Mucosa of stomach (tissue), 1 donor: ENCODE data around the gene PSMG3.

Source experiments
- H3K27me3 ChIP-seq: one replicate; pipeline ENCODE4 v1.7.0; 2013; ENCODE audit warnings: mild to moderate bottlenecking, low read length; ENCODE audit not compliant: control insufficient read depth, insufficient read depth
- H3K36me3 ChIP-seq: one replicate; pipeline ENCODE4 v1.7.0; 2013; ENCODE audit warnings: low read length; ENCODE audit not compliant: control insufficient read depth, insufficient read depth
- H3K4me1 ChIP-seq: one replicate; pipeline ENCODE4 v1.7.0; 2013; ENCODE audit warnings: mild to moderate bottlenecking, low read length; ENCODE audit not compliant: control insufficient read depth, insufficient read depth
- H3K4me3 ChIP-seq: one replicate; pipeline ENCODE4 v1.7.0; 2013; ENCODE audit warnings: low read length
- H3K9ac ChIP-seq: one replicate; pipeline ENCODE4 v1.7.0; 2013; ENCODE audit warnings: mild to moderate bottlenecking, low read length, moderate library complexity
- H3K9me3 ChIP-seq: one replicate; pipeline ENCODE4 v1.7.0; 2013; ENCODE audit warnings: mild to moderate bottlenecking, low read length, moderate library complexity; ENCODE audit not compliant: control insufficient read depth
- donor health status: Pancreatic carcinoma.

Gene PSMG3

GRCh38 chr7:1593904-1594421, 24.1 kb upstream of the PSMG3 start:
- H3K36me3 ChIP-seq: no peaks in the 10 kb centered on the region
- peaks cover 21% of the 10 kb centered on the region for H3K27me3 ChIP-seq
- no peak overlapping the region for H3K4me3 ChIP-seq
- H3K9ac ChIP-seq: no peak overlapping the region
- H3K4me1 ChIP-seq: no peaks in the 10 kb centered on the region
- H3K9me3 ChIP-seq: no peaks in the 10 kb centered on the region

GRCh38 chr7:1593091-1593866, 23.4 kb upstream of the PSMG3 start:
- no peaks in the 10 kb centered on the region for H3K9me3 ChIP-seq
- no peak overlapping the region for H3K9ac ChIP-seq
- H3K4me1 ChIP-seq: no peaks in the 10 kb centered on the region
- H3K4me3 ChIP-seq: no peak overlapping the region
- H3K27me3 ChIP-seq: peaks cover 28% of the 10 kb centered on the region
- no peaks in the 10 kb centered on the region for H3K36me3 ChIP-seq

DNA sequence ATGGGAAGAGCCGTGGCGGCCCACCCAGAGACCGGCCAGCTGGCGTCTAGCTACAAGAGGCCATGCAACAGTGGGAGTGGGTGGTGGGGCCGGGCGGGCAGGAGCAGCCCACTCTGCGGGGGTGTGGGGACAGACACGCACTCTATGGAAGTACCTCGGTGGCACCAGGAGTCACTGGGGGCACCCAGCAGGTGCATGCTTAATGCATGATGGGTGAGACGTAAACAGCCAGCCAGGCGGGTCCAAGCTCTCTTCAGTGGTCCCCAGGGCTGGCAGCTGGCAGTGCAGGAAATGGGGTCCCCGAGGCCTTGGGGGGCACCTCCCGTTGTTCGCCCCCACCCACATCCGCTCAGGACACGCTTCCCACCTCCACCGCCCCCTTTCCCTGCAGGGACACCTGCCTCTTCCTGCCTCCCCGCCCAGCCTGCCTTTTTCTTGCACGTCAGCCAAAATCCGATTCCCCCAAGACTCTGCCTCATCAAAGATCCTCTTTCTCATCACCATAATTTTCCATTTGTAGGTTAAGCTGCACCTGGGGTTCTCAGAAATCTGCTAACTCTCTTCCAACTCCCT, 22.6 kb upstream of the PSMG3 start:
- Histone ChIP-seq H3K27me3 (peaks cover 30% of the 10 kb centered on the region), H3K4me3 (no peak overlapping the region)

DNA sequence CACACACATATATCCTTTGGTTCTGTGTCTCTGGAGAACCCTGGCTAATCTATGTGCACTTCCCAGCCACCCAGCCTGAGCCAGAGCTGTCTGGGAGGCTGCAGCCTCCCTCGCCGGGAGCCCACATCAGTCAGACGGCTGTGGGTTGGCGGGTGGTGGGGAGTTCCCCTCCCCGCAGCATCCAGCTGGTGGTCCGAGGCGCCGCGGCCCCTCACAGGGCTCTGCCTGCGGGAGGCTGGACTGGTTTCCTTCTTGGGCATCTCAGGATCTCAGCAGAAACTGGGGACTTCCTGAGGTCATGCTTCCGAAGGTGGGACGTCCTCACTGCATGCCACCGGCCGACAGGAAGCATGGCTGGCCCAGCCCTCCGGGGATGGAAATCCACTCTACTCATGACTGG, 22.0 kb upstream of the PSMG3 start:
- H3K4me3 ChIP-seq: no peak overlapping the region
- H3K9ac ChIP-seq: no peak overlapping the region
- H3K4me1 ChIP-seq: no peaks in the 10 kb centered on the region
- H3K27me3 ChIP-seq: peaks cover 31% of the 10 kb centered on the region
- no peaks in the 10 kb centered on the region for H3K36me3 ChIP-seq
- no peaks in the 10 kb centered on the region for H3K9me3 ChIP-seq

More for the DNA sequence above, 22.6 kb upstream of the PSMG3 start:
- Histone ChIP-seq H3K36me3 (no peaks in the 10 kb centered on the region), H3K9me3 (no peaks in the 10 kb centered on the region), H3K4me1 (no peaks in the 10 kb centered on the region), H3K9ac (no peak overlapping the region)

DNA sequence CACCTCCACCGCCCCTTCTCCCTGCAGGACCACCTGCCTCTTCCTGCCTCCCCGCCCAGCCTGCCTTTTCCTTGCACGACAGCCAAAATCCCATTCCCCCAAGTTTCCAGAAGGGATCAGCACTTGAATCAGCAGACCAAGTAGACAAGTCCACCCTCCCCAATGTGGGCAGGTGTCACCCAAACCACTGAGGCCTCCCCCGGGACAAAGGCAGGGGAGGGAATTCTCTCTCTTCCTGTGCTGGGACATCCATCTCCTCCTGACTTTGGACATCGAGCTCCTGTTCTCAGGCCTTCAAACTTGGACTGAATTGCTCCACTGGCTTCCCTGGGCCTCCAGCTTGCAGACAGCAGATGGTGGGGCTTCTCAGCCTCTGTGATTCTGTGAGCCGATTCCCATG, 21.6 kb upstream of the PSMG3 start:
- Histone ChIP-seq H3K4me3 (no peak overlapping the region), H3K9ac (no peak overlapping the region), H3K4me1 (no peaks in the 10 kb centered on the region), H3K36me3 (no peaks in the 10 kb centered on the region), H3K9me3 (no peaks in the 10 kb centered on the region), H3K27me3 (peaks cover 32% of the 10 kb centered on the region)

DNA sequence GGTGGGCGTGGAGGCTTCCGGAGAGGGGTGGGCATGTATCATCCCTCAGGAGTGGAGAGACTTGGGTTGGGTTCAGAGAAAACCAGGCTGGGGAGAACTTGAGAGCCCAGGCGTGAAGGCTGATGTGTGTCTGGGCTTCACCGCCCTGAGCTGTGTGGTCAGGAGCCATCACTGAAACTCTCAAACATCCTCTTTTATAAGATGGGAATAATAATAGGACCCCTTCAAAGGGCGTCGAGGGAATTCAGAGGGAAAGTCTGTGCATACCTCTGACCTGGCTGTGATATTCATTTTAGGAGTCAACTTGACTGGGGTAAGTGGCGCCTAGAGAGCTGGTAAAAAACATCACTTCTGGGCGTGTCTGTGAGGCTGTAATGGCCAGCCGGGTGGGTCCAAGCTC, 21.1 kb upstream of the PSMG3 start:
- H3K4me3 ChIP-seq: no peak overlapping the region
- H3K9ac ChIP-seq: no peak overlapping the region
- H3K9me3 ChIP-seq: no peaks in the 10 kb centered on the region
- no peaks in the 10 kb centered on the region for H3K36me3 ChIP-seq
- no peaks in the 10 kb centered on the region for H3K4me1 ChIP-seq
- peaks cover 27% of the 10 kb centered on the region for H3K27me3 ChIP-seq

- no peaks in the 10 kb centered on the region for H3K4me1 ChIP-seq
- peaks cover 24% of the 10 kb centered on the region for H3K27me3 ChIP-seq
- no peak overlapping the region for H3K4me3 ChIP-seq
- H3K9me3 ChIP-seq: no peaks in the 10 kb centered on the region
- no peak overlapping the region for H3K9ac ChIP-seq
- no peaks in the 10 kb centered on the region for H3K36me3 ChIP-seq
Measured at GRCh38 chr7:1590476-1590875, 20.6 kb upstream of the PSMG3 start.

DNA sequence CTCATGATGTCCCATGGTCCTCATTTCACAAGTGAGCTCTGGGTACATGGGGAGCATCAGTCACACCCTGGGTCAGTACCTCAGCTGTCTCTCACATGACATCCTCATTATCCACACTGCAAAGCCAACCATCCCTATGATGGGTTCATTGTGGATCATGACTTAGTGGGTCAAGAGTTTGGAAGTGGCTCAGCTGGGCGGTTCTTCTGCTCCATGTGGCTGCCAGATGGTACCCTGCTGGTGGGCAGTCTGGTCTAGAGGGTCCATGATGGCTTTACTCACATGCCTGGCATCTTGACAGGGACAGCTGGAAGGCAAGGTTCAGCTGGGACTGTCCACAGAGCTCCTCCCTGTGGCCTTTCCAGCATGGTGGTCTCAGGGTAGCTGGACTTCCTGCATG, 19.1 kb upstream of the PSMG3 start:
- Histone ChIP-seq H3K4me3 (no peak overlapping the region), H3K9ac (no peak overlapping the region), H3K9me3 (no peaks in the 10 kb centered on the region), H3K36me3 (no peaks in the 10 kb centered on the region), H3K4me1 (no peaks in the 10 kb centered on the region), H3K27me3 (peaks cover 24% of the 10 kb centered on the region)

DNA sequence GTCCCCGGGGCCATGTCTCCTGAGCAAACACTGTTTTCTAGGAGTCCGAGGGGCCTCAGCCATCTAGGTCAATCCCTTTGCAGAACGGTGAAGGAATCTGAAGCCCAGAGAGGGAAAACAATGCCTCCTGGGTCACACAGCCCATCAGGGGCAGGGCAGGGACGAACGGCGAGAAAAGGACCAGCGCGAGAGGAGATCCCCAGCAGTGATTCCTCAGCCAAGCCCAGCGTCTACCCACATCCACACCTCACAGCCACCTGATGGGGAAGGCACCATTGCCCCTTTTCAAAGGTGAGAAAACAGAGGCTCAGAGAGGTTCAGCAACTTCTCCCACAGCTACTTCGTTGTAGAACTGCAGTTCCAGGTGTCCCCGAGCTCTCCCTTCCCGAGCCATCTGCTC, 17.9 kb upstream of the PSMG3 start:
- H3K9ac ChIP-seq: no peak overlapping the region
- no peaks in the 10 kb centered on the region for H3K9me3 ChIP-seq
- H3K4me1 ChIP-seq: no peaks in the 10 kb centered on the region
- no peak overlapping the region for H3K4me3 ChIP-seq
- H3K27me3 ChIP-seq: peaks cover 24% of the 10 kb centered on the region
- H3K36me3 ChIP-seq: no peaks in the 10 kb centered on the region

DNA sequence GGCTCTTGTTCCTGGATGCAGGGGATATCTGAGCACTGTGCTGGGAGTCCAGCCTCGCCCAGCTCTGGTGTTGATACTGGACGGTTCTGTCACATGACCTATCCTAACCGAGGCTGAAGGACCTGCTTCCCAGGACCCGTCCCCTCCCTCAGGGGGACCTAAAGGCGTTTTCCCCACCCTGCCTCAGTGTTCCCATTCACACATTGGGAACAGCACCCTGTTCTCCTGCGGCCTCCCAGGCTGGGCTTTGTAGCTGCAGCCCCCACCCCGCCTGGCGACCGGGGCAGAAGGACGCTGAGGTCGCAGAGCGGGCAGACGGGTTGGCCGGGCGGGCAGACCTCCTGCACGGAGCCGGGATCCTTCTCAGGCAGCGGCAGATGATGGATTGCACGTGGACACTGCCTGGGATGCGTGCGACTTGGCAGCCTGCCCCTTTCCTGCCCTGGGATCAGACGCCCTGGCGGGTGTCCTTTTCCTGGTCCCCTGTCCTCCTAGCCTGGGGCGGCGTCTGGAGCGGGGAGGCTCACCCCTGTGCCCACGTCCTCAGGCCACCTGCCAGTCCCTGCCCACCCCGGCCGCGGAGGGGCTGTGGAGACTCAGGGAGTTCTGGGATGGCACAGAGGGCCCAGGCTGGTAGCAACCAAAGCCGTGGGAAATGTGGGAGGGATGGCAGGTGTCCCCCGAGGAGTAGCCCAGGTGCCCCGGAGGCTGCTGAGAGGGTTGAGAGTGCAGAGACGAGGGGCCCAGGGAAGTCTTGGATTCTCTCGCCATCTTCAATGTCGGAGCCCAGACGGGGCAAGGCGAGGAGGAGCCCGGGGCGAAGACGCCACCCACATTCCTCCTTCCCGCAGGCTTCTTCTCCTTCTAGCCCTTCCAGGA, 17.2 kb upstream of the PSMG3 start:
- no peak overlapping the region for H3K4me3 ChIP-seq
- no peaks in the 10 kb centered on the region for H3K36me3 ChIP-seq
- H3K27me3 ChIP-seq: peaks cover 24% of the 10 kb centered on the region

GRCh38 chr7:1586126-1586826, 16.4 kb upstream of the PSMG3 start:
- Histone ChIP-seq H3K4me3 (no peak overlapping the region), H3K36me3 (no peaks in the 10 kb centered on the region), H3K9me3 (no peaks in the 10 kb centered on the region), H3K4me1 (no peaks in the 10 kb centered on the region), H3K27me3 (peaks cover 19% of the 10 kb centered on the region), H3K9ac (no peak overlapping the region)

More for the DNA sequence above, 17.2 kb upstream of the PSMG3 start:
- Histone ChIP-seq H3K4me1 (no peaks in the 10 kb centered on the region), H3K9me3 (no peaks in the 10 kb centered on the region), H3K9ac (no peak overlapping the region)
